Measurements from ENCODE around the gene RNF223. TPM values are rescaled to one million over a fixed set of nuclear protein-coding genes. Genes with fewer than 3 reads are reported as not detected.

The RNF223 gene
- total RNA-seq, 1 donor from 2014 or later, result not detected

GRCh38 chr1:1089731-1090423 lies 15.8 kb upstream of the RNF223 start:
- ATAC-seq (no peak), DNase-seq (ENCODE audit: low spot score) (peak; percentile 50)
- intact Hi-C loops (cut with DNase I), result no loop called here

GRCh38 chr1:1088801-1089680 lies 14.9 kb upstream of the RNF223 start:
- DNase-seq (ENCODE audit: low spot score) (peak; percentile 58), ATAC-seq (no peak)
- intact Hi-C loops (cut with DNase I), result no loop called here

GRCh38 chr1:1088029-1088800 lies 14.1 kb upstream of the RNF223 start:
- no peak for DNase-seq (ENCODE audit: low spot score)
- intact Hi-C loops (cut with DNase I), result no loop called here
- no peak for ATAC-seq

- ATAC-seq, result no peak
- intact Hi-C loops (cut with DNase I), result no loop called here
- DNase-seq (ENCODE audit: low spot score), result peak; percentile 44
Observed at GRCh38 chr1:1087351-1088028, 13.4 kb upstream of the RNF223 start.

- intact Hi-C loops (cut with DNase I), result no loop called here
- DNase-seq (ENCODE audit: low spot score), result no peak
- no peak for ATAC-seq
Observed at GRCh38 chr1:1086911-1087341, 12.8 kb upstream of the RNF223 start.

GRCh38 chr1:1085911-1086841 lies 12.1 kb upstream of the RNF223 start:
- ATAC-seq (no peak), DNase-seq (ENCODE audit: low spot score) (peak; percentile 55)
- intact Hi-C loops (cut with DNase I), result no loop called here

- ATAC-seq (no peak), DNase-seq (ENCODE audit: low spot score) (peak; percentile 48)
- intact Hi-C loops (cut with DNase I), result no loop called here
Observed at GRCh38 chr1:1085171-1085841, 11.2 kb upstream of the RNF223 start.

GRCh38 chr1:1084372-1085170 lies 10.5 kb upstream of the RNF223 start:
- intact Hi-C loops (cut with DNase I), result no loop called here
- DNase-seq (ENCODE audit: low spot score) (peak; percentile 50), ATAC-seq (no peak)

- intact Hi-C loops (cut with DNase I), result no loop called here
- DNase-seq (ENCODE audit: low spot score), result no peak
- no peak for ATAC-seq
Observed at GRCh38 chr1:1083416-1084371, 9.6 kb upstream of the RNF223 start.

GRCh38 chr1:1082776-1083415 lies 8.8 kb upstream of the RNF223 start:
- no peak for DNase-seq (ENCODE audit: low spot score)
- no peak for ATAC-seq
- intact Hi-C loops (cut with DNase I), result no loop called here

GRCh38 chr1:1082239-1082775 lies 8.2 kb upstream of the RNF223 start:
- DNase-seq (ENCODE audit: low spot score), result no peak
- intact Hi-C loops (cut with DNase I), result no loop called here
- no peak for ATAC-seq

- ATAC-seq, result no peak
- no peak for DNase-seq (ENCODE audit: low spot score)
- intact Hi-C loops (cut with DNase I), result no loop called here
Observed at GRCh38 chr1:1081311-1082238, 7.5 kb upstream of the RNF223 start.

GRCh38 chr1:1080951-1081310 lies 6.8 kb upstream of the RNF223 start:
- DNase-seq (ENCODE audit: low spot score) (no peak), ATAC-seq (no peak)
- intact Hi-C loops (cut with DNase I), result no loop called here
